Activated CD8-positive, alpha-beta memory T cell treated with anti-CD3 and anti-CD28 coated beads, Interleukin-2, amount 10 ng/mL, durations not matched to agents 7 days and 5 days (primary cell): ENCODE measurements around the gene FAM193B. TPM values are rescaled to one million over a fixed set of nuclear protein-coding genes. Genes with fewer than 3 reads are reported as not detected.
A peak's percentile ranks its signal among the peaks of the same experiment; 100 is the strongest.

Source experiments
- ATAC-seq: fragments of 150-1000 bp; cut with Tn5 transposase; one replicate; pipeline ENCODE4 v1.10.0; 2021; ENCODE audit warnings: moderate library complexity
- CTCF ChIA-PET: fragments of 350-600 bp; sonication (Branson Sonifier 250); formaldehyde crosslinking; loops from one replicate; lab custom pipeline; 2021; ENCODE audit warnings: antibody characterized with exemption; lab: Charles Lee
- DNase-seq: peaks from one replicate; pipeline ENCODE4 v3.0.0-alpha.2; 2020
- H3K27ac Mint-ChIP-seq: one replicate; pipeline ENCODE4 v1.8.0; 2021; ENCODE audit warnings: mild to moderate bottlenecking, mixed read lengths
- H3K27me3 Mint-ChIP-seq: one replicate; pipeline ENCODE4 v1.8.0; 2021; ENCODE audit warnings: mixed read lengths
- H3K36me3 Mint-ChIP-seq: one replicate; pipeline ENCODE4 v1.8.0; 2021; ENCODE audit warnings: mild to moderate bottlenecking, mixed read lengths
- H3K4me1 Mint-ChIP-seq: one replicate; pipeline ENCODE4 v1.8.0; 2021; ENCODE audit warnings: mixed read lengths
- H3K4me3 Mint-ChIP-seq: one replicate; pipeline ENCODE4 v1.8.0; 2021; ENCODE audit warnings: mild to moderate bottlenecking, moderate library complexity, mixed read lengths
- H3K9me3 Mint-ChIP-seq: one replicate; pipeline ENCODE4 v1.8.0; 2022; ENCODE audit warnings: low read depth, mixed read lengths
- total RNA-seq, 2 experiments: library from RNA; stranded (reverse); gene quantifications; one replicate each; pipeline ENCODE4 v1.2.3, GENCODE V29; 2021

Gene FAM193B
- total RNA-seq, 2 experiments from 2014 or later, result 77.5 to 116 TPM

- peaks cover 13% of the 10 kb centered on the region for H3K27me3 Mint-ChIP-seq
- no peak overlapping the region for H3K4me3 Mint-ChIP-seq
- ATAC-seq (no peak), DNase-seq (no peak)
- no peaks in the 10 kb centered on the region for H3K9me3 Mint-ChIP-seq
- H3K27ac Mint-ChIP-seq, result no peak overlapping the region
- CTCF ChIA-PET, result no interaction called here
- peaks cover 50% of the 10 kb centered on the region for H3K4me1 Mint-ChIP-seq
- H3K36me3 Mint-ChIP-seq, result peaks cover 36% of the 10 kb centered on the region
Measured at GRCh38 chr5:177595026-177595585, 40.7 kb upstream of the FAM193B start.

- H3K9me3 Mint-ChIP-seq, result no peaks in the 10 kb centered on the region
- H3K36me3 Mint-ChIP-seq, result peaks cover 36% of the 10 kb centered on the region
- H3K27me3 Mint-ChIP-seq, result peaks cover 19% of the 10 kb centered on the region
- ATAC-seq (no peak), DNase-seq (no peak)
- no peak overlapping the region for H3K27ac Mint-ChIP-seq
- CTCF ChIA-PET, result no interaction called here
- no peak overlapping the region for H3K4me3 Mint-ChIP-seq
- peaks cover 48% of the 10 kb centered on the region for H3K4me1 Mint-ChIP-seq
Measured at GRCh38 chr5:177594071-177594470, 39.7 kb upstream of the FAM193B start.

- H3K4me1 Mint-ChIP-seq, result peaks cover 43% of the 10 kb centered on the region
- peaks cover 36% of the 10 kb centered on the region for H3K36me3 Mint-ChIP-seq
- CTCF ChIA-PET, result no interaction called here
- peak overlapping the region; percentile 30 for H3K27ac Mint-ChIP-seq
- peak overlapping the region; percentile 97 for H3K4me3 Mint-ChIP-seq
- no peak for ATAC-seq
- H3K9me3 Mint-ChIP-seq, result no peaks in the 10 kb centered on the region
- no peak for DNase-seq
- peaks cover 24% of the 10 kb centered on the region for H3K27me3 Mint-ChIP-seq
Measured at GRCh38 chr5:177593511-177593910, 39.1 kb upstream of the FAM193B start.

- DNase-seq (no peak), ATAC-seq (no peak)
- CTCF ChIA-PET, result interaction anchor here (1.5 kb wide), 1 partner anchor 97 kb away, joined by 4 read pairs; no protein-coding TSS in a partner anchor
- no peaks in the 10 kb centered on the region for H3K9me3 Mint-ChIP-seq
- H3K27me3 Mint-ChIP-seq, result peaks cover 30% of the 10 kb centered on the region
- H3K36me3 Mint-ChIP-seq, result peaks cover 36% of the 10 kb centered on the region
- peak overlapping the region; percentile 97 for H3K4me3 Mint-ChIP-seq
- H3K27ac Mint-ChIP-seq, result peak overlapping the region; percentile 100
- peaks cover 40% of the 10 kb centered on the region for H3K4me1 Mint-ChIP-seq
Measured at GRCh38 chr5:177592905-177593304, 38.5 kb upstream of the FAM193B start.

GRCh38 chr5:177592010-177592834 is 37.9 kb upstream of the FAM193B start, which contains the start of gene TMED9:
Gene TMED9 (plus strand): TSS chr5:177592203. CDS start chr5:177592215, 12 bp downstream.
- peaks cover 30% of the 10 kb centered on the region for H3K27me3 Mint-ChIP-seq
- peak; percentile 99 for ATAC-seq
- H3K9me3 Mint-ChIP-seq, result no peaks in the 10 kb centered on the region
- CTCF ChIA-PET, result interaction anchor here (1.1 to 1.5 kb wide), 4 partner anchors 8 to 97 kb away, joined by 3 to 4 read pairs (median 4); no protein-coding TSS in a partner anchor
- peak within 1 kb of the TSS; percentile 97 for H3K4me3 Mint-ChIP-seq
- H3K27ac Mint-ChIP-seq, result peak within 1 kb of the TSS; percentile 100
- peaks cover 37% of the 10 kb centered on the region for H3K4me1 Mint-ChIP-seq
- peaks cover 33% of the 10 kb centered on the region for H3K36me3 Mint-ChIP-seq
- DNase-seq, result peak; percentile 90

GRCh38 chr5:177591690-177592009 is 37.3 kb upstream of the FAM193B start:
- DNase-seq (no peak), ATAC-seq (no peak)
- H3K27me3 Mint-ChIP-seq, result peaks cover 30% of the 10 kb centered on the region
- CTCF ChIA-PET, result interaction anchor here (1.1 to 1.5 kb wide), 4 partner anchors 9 to 96 kb away, joined by 3 to 4 read pairs (median 4); no protein-coding TSS in a partner anchor
- peak overlapping the region; percentile 97 for H3K4me3 Mint-ChIP-seq
- no peaks in the 10 kb centered on the region for H3K9me3 Mint-ChIP-seq
- peak overlapping the region; percentile 100 for H3K27ac Mint-ChIP-seq
- peaks cover 31% of the 10 kb centered on the region for H3K36me3 Mint-ChIP-seq
- peaks cover 35% of the 10 kb centered on the region for H3K4me1 Mint-ChIP-seq

GRCh38 chr5:177590406-177590805 is 36.0 kb upstream of the FAM193B start:
- H3K9me3 Mint-ChIP-seq, result no peaks in the 10 kb centered on the region
- H3K27me3 Mint-ChIP-seq, result peaks cover 38% of the 10 kb centered on the region
- peaks cover 28% of the 10 kb centered on the region for H3K4me1 Mint-ChIP-seq
- H3K4me3 Mint-ChIP-seq, result no peak overlapping the region
- no peak overlapping the region for H3K27ac Mint-ChIP-seq
- CTCF ChIA-PET, result no interaction called here
- no peak for DNase-seq
- no peak for ATAC-seq
- peaks cover 20% of the 10 kb centered on the region for H3K36me3 Mint-ChIP-seq

- no peak for ATAC-seq
- peaks cover 4% of the 10 kb centered on the region for H3K36me3 Mint-ChIP-seq
- no peaks in the 10 kb centered on the region for H3K9me3 Mint-ChIP-seq
- no peak overlapping the region for H3K4me3 Mint-ChIP-seq
- CTCF ChIA-PET, result no interaction called here
- DNase-seq, result no peak
- peaks cover 17% of the 10 kb centered on the region for H3K4me1 Mint-ChIP-seq
- peaks cover 50% of the 10 kb centered on the region for H3K27me3 Mint-ChIP-seq
- no peak overlapping the region for H3K27ac Mint-ChIP-seq
Measured at GRCh38 chr5:177588413-177588909, 34.1 kb upstream of the FAM193B start.

GRCh38 chr5:177578316-177578715 is 24.0 kb upstream of the FAM193B start:
- H3K27ac Mint-ChIP-seq, result no peak overlapping the region
- ATAC-seq (no peak), DNase-seq (no peak)
- CTCF ChIA-PET, result interaction anchor here (1.9 kb wide), 1 partner anchor 9 kb away, joined by 6 read pairs; no protein-coding TSS in a partner anchor
- no peak overlapping the region for H3K4me3 Mint-ChIP-seq
- H3K4me1 Mint-ChIP-seq, result no peaks in the 10 kb centered on the region
- H3K27me3 Mint-ChIP-seq, result peaks cover 2% of the 10 kb centered on the region
- no peaks in the 10 kb centered on the region for H3K9me3 Mint-ChIP-seq
- no peaks in the 10 kb centered on the region for H3K36me3 Mint-ChIP-seq

GRCh38 chr5:177576169-177576568 is 21.8 kb upstream of the FAM193B start:
- ATAC-seq (no peak), DNase-seq (no peak)
- Mint-ChIP-seq H3K4me3 (no peak overlapping the region), H3K27ac (no peak overlapping the region), H3K36me3 (no peaks in the 10 kb centered on the region), H3K4me1 (no peaks in the 10 kb centered on the region), H3K9me3 (no peaks in the 10 kb centered on the region), H3K27me3 (peaks cover 2% of the 10 kb centered on the region)
- CTCF ChIA-PET, result interaction anchor here (1.2 kb wide), 1 partner anchor 24 kb away, joined by 3 read pairs; no protein-coding TSS in a partner anchor

- Mint-ChIP-seq H3K36me3 (no peaks in the 10 kb centered on the region), H3K27ac (no peak overlapping the region), H3K4me1 (no peaks in the 10 kb centered on the region), H3K9me3 (no peaks in the 10 kb centered on the region), H3K4me3 (no peak overlapping the region), H3K27me3 (peaks cover 2% of the 10 kb centered on the region)
- CTCF ChIA-PET, result no interaction called here
- no peak for ATAC-seq
- DNase-seq, result no peak
Measured at GRCh38 chr5:177575488-177575887, 21.1 kb upstream of the FAM193B start.

GRCh38 chr5:177569894-177570293 is 15.5 kb upstream of the FAM193B start:
- H3K36me3 Mint-ChIP-seq, result no peaks in the 10 kb centered on the region
- no peaks in the 10 kb centered on the region for H3K9me3 Mint-ChIP-seq
- no peak overlapping the region for H3K4me3 Mint-ChIP-seq
- no peak overlapping the region for H3K27ac Mint-ChIP-seq
- peaks cover 8% of the 10 kb centered on the region for H3K27me3 Mint-ChIP-seq
- H3K4me1 Mint-ChIP-seq, result peaks cover 12% of the 10 kb centered on the region
- ATAC-seq (no peak), DNase-seq (no peak)
- CTCF ChIA-PET, result interaction anchor here (1.1 to 1.8 kb wide), 2 partner anchors 9 kb away, joined by 3 to 6 read pairs; no protein-coding TSS in a partner anchor

GRCh38 chr5:177568326-177568725 is 14.0 kb upstream of the FAM193B start:
- Mint-ChIP-seq H3K27ac (no peak overlapping the region), H3K9me3 (no peaks in the 10 kb centered on the region), H3K27me3 (peaks cover 6% of the 10 kb centered on the region), H3K4me3 (no peak overlapping the region), H3K36me3 (no peaks in the 10 kb centered on the region), H3K4me1 (peaks cover 12% of the 10 kb centered on the region)
- ATAC-seq (no peak), DNase-seq (no peak)
- CTCF ChIA-PET, result interaction anchor here (1.8 kb wide), 1 partner anchor 10 kb away, joined by 6 read pairs; no protein-coding TSS in a partner anchor
